HG02884 (cell line): ENCODE data around the gene LYRM9.
"Not testable (repeated sequence)": the region's sequence is repeated elsewhere in the genome, so short reads cannot be mapped to it uniquely, and the experiment has no call there.

Source experiments
- ATAC-seq: cut with Tn5 transposase; IDR thresholded peaks from one replicate; pipeline ENCODE4 v1.9.1; 2021; ENCODE audit warnings: mild to moderate bottlenecking, moderate library complexity; ENCODE audit not compliant: unreplicated experiment

LYRM9 gene

DNA sequence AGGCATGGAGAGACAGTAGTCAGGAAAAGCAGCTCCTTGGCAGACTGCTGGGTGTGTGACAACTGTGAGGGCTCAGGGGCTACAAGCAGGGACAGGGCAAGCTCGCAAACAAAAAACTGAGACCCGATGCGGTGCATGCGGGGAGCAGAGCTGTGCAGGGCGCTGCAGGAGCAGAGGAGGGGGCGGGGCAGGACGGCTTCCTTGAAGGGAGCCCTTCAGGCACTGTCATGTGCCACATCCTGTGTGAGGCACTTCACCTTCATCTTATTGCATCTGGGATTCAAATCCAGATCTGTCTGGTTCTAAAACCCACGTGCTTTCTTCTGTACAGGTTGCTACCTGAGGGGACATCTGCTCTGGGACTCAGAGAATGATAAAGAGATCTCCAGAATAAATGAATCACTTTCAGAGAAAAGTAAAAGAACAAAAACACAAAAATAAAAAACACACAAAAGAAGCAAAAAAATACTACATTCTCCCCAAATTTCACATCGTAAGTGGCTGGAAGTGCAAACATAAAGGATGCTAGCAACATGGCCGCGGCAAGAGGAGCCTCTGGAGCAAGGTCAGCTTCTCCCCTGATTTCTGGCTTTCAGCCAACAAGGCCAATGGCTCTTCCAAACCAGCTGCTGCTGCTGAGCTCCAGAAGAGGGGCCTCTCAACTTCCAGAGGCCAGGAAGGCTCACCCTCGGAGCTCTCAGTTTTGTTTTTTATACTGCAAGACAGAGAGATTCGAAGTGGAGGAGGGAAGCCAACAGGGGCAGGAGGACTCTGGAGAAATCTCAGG lies 14.2 kb downstream of the LYRM9 start:
- no peak for ATAC-seq

DNA sequence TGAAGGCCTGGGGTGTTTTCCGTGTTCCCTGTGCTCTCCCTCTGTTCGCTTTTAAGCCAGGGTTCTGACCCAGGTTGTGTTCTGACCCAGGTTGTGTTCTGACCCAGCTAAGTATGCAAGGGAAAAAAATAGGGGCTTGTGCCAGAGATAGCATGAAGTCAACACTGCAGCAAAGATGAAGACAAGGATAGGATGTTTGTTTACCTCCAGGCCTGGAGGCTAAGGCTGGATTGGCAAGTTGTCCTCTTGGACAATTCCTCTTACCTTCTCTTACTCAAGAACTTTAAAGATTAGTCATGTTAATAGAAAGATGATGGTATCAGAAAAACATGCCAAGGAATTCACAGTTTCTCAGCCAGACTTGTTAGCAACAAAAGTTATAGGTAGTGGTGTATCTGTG lies 19.4 kb downstream of the LYRM9 start:
- no peak for ATAC-seq

DNA sequence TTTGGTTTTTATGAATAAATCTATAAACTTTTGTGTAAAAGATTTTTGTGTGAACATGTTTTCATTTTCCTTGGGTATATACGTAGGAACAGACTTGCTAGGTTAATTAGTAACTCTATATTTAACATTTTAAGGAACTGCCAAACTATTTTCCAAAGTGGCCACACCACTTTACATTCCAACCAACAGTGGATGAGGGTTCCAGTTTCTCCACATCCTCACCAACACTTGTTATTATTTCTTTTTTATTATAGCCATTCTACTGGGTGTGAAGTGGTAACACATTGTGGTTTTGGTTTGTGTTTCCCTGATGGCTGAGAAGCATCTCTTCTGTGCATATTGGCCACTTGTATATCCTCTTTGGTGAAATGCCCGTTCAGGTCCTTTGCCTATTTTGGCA lies 20.0 kb downstream of the LYRM9 start:
- no peak for ATAC-seq

DNA sequence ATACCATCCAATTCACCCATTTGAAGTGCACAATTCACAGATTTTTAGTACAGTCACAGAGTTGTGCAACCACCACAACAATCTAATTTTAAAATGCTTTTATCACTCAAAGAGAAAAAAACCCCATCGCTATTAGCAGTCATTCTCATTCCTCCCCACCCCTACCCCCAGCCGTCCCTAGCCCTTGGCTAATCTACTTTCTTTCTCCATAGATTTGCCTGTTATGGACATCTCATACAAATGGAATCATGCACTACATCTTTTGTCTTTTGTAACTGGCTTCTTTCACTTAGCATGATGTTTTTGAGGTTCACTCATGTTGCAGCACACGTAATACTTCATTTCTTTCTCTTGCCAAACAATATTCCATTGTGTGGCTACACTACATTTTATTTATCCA lies 20.4 kb downstream of the LYRM9 start:
- ATAC-seq: no peak

DNA sequence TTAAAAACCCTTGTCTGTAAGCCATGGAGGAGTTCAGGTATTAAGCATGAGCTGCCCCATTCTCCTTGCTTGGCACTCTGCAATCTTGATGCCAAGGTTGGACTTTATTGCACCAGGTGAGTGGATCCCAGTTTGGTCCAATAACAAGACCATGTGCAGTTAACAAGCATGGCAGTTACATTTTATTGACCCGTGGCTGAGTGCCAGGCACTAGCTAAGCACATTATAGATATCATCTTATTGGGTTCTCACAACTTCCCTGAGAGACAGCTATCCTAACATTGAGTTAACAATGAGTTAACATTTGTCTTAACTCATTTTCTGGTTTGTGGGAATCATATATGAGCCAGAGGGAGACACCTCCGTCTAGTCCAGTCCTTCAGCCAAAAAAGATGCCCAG lies 21.8 kb downstream of the LYRM9 start:
- ATAC-seq: no peak

DNA sequence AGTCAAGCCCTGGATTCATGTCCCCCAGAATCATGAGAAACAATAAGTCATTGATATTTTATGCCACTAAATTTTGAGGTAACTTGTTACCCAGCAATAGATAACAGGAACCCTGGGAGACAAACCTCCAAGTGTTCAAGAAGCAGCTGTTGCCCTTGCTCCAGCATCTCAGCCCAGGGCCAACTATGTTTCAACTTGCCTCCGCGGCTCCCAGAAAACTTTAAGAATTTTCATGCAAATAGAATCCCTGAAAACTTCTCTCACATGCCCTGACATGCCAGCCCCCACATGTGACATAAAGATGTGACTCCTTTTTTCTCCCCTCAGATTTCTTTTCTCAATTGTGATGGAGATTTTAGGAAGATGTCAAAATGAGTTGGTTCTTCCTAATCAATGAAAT lies 22.8 kb downstream of the LYRM9 start:
- no peak for ATAC-seq

DNA sequence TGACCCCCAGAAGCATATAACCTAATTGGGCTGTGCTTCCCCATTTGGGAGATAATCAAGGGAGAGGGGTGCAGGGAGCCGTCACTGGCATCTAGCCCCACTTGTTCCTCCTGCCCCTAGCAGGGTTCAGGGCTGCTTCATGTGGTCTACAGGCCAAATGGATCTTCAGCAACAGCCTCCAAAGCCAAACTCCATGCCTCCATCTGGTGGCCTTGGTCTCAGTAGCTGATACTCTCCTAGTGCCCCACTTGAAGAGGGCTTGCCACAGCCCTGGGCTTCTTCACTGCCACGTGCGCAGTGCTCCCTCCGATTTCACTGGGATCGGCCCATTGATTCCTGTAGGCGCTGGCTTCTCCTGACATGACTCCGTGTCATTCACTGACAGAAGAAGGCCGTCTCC lies 24.6 kb downstream of the LYRM9 start:
- ATAC-seq: no peak

DNA sequence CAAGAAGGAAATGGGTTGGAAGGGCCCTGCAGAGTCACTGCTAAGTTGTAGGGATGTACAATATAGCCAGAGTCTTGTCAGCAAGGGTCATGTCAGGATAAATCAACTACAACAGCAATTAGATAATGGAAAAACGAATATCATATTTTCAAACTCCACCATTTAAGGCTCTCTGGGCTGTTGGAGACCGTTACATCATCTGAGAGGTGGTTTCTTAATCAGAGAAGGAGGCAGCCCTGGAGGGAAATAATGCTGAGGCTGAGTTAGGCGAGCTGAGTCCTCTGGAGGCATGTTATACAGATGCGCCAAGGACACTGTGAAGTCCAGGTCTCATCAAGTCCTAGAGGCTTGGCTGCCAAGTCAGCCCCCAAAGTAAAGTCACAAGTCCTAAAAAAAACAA lies 30.3 kb downstream of the LYRM9 start:
- no peak for ATAC-seq

DNA sequence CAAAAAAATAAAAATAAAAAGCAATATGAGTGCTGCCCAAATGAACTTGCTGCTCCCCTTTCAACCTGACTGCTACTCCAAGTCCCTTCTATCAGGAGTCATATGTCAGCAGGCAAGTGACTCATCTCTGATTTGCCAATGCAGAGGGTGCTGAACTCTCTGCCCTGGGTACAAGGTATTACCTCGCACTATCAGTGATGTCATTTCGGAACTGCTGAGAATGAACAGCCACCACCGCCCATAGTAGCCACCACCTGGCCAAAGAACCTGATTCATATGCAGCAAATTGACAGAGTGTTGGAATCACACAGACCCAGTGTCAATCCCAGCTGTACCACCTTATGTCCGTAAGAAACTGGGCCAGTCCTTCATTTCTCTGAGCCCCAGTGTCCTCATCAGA lies 31.2 kb downstream of the LYRM9 start:
- no peak for ATAC-seq

DNA sequence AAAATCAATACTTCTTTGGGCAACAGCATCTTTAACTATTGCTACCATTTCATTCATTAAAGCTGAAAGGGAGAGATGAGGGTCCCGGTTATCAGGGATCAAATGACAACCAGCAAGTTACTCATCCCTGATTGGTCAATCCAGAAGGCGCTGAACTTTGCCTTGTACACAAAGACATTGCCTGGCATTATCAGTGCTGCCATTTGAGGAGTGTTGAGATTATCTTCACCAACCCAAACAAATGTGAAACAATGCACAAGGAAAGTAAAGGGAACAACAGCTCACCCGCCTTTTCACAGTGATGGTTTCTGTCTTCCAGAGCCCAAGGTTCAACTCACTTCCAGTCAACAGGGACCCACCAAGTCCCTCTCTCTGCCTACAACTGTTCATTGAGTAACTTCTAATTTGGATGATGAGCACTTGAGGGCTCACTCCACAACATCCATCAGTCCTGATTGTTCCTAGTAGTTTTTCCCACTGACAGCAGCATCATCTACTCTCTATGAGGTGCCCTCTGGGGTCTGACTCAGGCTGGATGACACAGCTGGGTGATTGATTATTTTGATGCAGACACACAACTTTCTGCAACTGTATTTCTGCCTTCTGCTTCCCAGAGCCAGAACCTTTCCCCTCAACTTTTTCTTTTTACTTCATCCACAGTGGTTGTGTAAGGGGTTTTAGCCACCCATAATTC lies 32.0 kb downstream of the LYRM9 start:
- no peak for ATAC-seq

DNA sequence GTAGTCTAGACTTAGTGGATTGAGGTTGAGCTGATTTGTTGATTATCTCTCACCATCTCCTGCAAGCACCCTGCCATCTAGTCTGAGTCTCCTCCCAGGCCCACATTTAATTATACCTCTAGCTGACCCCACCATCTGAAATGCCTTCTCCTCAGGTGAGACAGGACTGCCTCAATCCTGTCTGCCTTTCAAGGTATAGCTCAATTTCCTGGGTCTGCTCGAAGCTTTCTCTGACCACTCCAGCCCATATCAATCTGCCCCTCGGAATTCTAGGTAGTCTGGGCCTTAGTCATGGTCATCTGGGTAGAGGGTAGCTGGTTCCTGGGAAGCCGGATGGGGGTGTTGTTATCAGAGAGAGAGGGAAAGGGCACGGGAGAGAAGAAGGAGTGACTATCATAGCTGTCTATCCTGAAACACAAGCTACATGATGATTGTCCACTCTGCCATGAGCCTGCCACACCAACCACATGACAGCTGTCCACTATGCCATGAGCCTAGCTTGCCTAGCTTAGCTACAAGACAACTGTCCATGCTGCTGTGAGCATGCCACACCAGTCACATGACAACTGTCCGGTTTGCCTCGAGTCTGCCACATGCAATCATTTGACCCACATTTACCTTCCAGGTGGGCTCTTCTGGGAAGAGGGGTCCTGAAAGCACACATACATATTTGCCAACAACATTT lies 34.4 kb downstream of the LYRM9 start:
- no peak for ATAC-seq

DNA sequence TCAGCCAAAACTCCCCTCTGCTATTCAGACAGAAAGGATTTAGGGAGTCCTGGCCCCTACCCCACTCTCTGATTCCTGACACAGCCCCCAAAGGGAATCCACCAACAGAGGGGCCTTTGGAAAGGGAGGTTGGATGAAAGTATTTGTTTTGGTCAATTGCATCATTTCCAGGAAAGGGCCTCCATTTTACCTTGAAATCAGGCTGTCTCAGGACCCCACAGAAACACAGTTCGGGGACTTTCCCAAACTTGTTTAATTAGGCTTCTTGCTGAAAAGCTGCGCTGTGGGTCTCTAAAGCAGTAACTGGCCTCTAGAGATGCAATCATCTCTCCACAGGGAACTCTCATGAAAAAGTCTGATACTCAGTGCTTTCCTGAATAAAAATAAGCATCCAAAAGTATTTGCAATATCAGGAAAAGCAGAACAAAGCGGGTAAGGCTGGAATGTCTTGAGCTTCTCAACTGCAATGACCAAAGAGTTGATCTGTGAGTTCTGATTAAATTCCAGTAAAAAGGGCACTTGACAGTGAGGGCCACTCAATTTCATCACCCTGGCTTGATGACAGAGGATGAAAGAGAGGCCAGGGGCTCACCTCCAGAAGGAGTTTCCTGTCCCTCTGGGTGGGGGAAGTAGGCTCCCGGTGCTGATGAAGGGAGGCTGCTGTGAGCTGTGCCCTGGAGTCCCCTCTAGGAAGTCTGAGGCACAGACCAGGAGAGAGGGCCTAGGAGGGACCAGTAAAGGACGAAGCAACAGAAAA lies 36.3 kb downstream of the LYRM9 start:
- no peak for ATAC-seq

DNA sequence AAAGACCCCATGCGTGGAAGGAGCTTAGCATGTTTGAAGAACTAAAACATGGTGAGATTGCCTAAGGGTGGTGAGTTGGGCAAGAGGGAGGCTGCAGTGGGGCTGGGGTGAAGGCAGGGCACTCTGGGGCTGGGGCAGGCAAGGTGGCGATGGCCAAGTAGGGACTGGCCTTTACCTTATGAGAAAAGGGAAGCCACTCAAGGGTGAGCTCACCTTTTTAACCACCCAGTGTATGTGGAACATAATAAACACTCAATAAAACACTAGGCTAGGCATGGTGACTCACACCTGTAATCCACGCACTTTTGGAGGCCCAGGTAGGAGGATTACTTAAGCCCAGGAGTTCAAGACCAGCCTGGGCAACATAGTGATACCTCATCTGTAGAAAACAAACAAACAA lies 37.7 kb downstream of the LYRM9 start:
- ATAC-seq: no peak

DNA sequence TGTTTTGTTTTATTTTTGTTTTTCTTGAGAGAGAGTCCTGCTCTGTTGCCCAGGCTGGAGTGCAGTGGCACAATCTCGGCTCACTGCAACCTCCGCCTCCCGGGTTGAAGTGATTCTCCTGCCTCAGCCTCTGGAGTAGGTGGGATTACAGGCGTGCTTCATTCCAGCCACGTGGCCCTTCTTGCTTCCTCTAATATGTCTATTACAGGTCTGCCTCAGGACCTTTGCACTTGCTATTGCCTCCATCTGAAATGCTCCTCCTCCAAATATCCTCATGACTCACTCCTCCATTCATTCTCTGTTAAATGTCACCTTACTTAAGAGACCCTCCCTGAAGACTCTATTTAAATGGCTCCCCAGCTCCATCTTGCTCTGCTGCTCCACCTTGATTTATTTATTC lies 39.0 kb downstream of the LYRM9 start:
- ATAC-seq: no peak

DNA sequence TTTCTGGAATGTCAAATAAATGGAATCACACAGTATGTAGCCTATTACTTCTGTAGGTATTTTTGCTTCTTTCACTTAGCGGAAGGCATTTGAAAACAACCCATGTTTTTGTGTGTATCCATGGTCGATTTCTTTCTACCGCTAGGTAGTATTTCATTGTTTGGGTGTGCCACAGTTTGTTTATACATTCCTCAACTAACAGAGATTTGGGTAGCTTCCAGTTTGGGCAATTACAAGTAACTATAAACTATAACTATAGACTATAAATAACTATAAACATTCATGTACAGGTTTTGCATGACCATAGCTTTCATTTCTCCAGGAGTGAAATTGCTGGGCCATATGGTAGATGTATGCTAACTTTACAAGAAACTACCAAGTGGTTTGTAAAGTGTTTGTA lies 40.1 kb downstream of the LYRM9 start:
- no peak for ATAC-seq

DNA sequence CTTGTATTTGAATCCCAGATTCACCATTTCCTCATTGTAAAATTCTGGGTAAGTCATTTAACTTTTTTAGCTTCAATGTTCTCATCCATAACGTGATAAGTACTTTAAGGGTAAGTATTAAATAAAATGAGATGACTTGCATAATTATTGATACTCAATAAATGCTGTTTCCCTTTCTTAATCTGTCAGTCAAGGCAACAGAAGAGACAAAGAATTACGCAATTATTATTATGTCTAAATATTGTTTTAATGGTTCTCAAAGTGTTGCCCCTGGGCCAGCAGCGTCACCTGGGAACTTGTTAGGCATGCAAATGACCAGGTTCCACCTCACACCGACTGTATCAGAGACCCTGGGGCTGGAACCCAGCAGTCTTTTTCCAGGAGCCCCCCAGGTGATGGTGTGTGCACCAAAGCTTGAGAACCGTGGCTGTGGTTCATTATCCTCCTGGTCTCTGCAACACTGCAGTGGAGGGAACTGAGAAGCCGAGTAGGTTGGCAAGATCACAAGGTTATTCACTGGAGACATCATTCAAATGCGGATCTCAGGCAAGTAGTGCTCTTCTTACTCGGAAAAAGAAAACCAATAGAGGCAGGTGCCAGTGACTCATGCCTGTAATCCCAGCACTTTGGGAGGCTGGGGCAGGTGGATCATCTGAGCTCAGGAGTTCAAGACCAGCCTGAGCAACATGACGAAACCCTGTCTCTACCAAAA lies 43.5 kb downstream of the LYRM9 start:
- no peak for ATAC-seq

DNA sequence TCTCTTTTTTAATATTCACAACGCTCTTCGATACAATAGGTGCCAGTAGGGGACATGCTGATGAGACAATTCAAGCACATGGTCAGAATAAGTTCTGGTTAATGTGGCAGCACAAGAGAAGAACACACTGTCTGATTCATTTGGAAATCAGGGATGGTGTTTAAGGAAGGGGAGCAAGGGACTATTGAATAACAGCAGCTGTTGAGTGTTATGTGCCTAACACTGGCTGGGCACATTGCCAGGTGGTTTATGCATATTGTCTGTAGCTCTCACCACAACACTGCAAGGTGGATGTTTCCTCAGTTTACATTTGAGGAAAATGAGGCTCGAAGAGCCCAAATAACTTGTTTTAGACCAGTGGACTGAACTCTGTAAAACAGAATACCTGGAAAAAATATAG lies 44.2 kb downstream of the LYRM9 start:
- no peak for ATAC-seq

DNA sequence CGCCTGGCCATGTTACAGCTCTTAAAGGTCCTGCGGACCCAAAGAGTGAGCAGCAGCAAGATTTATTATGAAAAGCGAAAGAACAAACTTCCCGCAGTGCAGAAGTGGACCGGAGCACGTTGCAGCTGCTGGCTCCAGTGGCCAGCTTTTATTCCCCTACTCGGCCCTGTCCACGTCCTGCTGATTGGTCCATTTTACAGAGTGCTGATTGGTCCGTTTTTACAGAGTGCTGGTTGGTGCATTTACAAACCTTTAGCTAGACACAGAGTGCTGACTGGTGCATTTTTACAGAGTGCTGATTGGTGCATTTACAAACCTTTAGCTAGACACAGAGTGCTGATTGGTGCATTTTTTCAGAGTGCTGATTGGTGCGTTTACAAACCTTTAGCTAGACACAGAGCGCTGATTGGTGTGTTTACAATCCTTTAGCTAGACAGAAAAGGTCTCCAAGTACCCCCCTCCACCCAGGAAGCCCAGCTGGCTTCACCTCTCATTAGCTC lies 46.3 kb downstream of the LYRM9 start:
- ATAC-seq: not testable (repeated sequence)

DNA sequence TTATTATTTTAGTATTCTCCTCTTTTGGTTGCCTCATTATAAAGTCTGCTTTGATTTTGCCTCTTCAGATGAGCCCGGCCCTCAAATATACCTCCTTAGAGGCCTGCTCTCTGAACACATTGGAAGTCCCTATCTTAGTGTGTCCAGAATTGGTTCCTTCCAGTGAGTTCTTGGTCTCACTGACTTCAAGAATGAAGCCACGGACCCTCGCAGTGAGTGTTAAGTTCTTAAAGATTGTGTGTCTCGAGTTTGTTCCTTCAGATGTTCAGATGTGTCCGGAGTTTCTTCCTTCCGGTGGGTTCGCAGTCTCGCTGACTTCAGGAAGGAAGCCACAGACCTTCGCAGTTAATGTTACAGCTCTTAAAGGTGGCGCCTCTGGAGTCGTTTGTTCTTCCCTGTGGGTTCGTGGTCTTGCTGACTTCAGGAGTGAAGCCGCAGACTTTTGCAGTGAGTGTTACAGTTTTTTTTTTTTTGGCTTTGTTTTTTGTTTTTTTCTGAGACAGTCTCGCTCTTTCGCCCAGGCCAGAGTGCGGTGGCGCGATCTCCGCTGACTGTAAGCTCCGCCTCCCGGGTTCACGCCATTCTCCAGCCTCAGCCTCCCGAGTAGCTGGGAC lies 47.0 kb downstream of the LYRM9 start:
- no peak for ATAC-seq
